SK-N-SH treated with all-trans-retinoic acid at 6 μM for 48 hours (cell line): Measurements from ENCODE around the gene FPR2.
"Not testable (repeated sequence)": the region's sequence is repeated elsewhere in the genome, so short reads cannot be mapped to it uniquely, and the experiment has no call there.

Experiments
- ATAC-seq: fragments of 200-7000 bp; cut with Tn5 transposase; 3 replicates; pipeline ENCODE4 v1.9.1; 2020; ENCODE audit warnings: mild to moderate bottlenecking, moderate library complexity
- ARNTL ChIP-seq: fragments of 450-650 bp; formaldehyde crosslinking; IDR thresholded peaks from 2 replicates; pipeline ENCODE4 v1.5.0; 2020; ENCODE audit warnings: low read depth, mild to moderate bottlenecking, moderate library complexity, borderline replicate concordance
- BACH2 ChIP-seq: fragments of 250-450 bp; sonication (Bioruptor Pico); IDR thresholded peaks from 2 replicates; pipeline ENCODE4 v1.9.0; 2021; ENCODE audit warnings: mild to moderate bottlenecking, borderline replicate concordance
- CSDC2 ChIP-seq: fragments of 250-450 bp; sonication (Bioruptor Pico); IDR thresholded peaks from 2 replicates; pipeline ENCODE4 v1.5.0; 2020; ENCODE audit warnings: mild to moderate bottlenecking, moderate library complexity
- ESRRG ChIP-seq: fragments of 250-450 bp; sonication (Bioruptor Pico); IDR thresholded peaks from 2 replicates; pipeline ENCODE4 v1.6.1; 2021; ENCODE audit warnings: mild to moderate bottlenecking
- ISL1 ChIP-seq: fragments of 250-450 bp; sonication (Bioruptor Pico); IDR thresholded peaks from 2 replicates; pipeline ENCODE4 v2.1.2; 2022; ENCODE audit warnings: mild to moderate bottlenecking, moderate library complexity
- OSR1 ChIP-seq: fragments of 250-450 bp; sonication (Bioruptor Pico); IDR thresholded peaks from 2 replicates; pipeline ENCODE4 v1.8.0; 2022; ENCODE audit warnings: moderate library complexity, mild to moderate bottlenecking, inconsistent platforms
- PPARA ChIP-seq: fragments of 250-450 bp; sonication (Bioruptor Pico); IDR thresholded peaks from 2 replicates; pipeline ENCODE4 v1.5.0; 2020; ENCODE audit warnings: mild to moderate bottlenecking, borderline replicate concordance
- RARB ChIP-seq: fragments of 250-450 bp; sonication (Bioruptor Pico); IDR thresholded peaks from 2 replicates; pipeline ENCODE4 v1.8.0; 2021; ENCODE audit warnings: mild to moderate bottlenecking, moderate library complexity
- SNAI2 ChIP-seq: fragments of 250-450 bp; sonication (Bioruptor Pico); IDR thresholded peaks from 2 replicates; pipeline ENCODE4 v1.5.0; 2020; ENCODE audit warnings: mild to moderate bottlenecking, moderate library complexity
- TOX ChIP-seq: fragments of 250-450 bp; sonication (Bioruptor Pico); IDR thresholded peaks from 2 replicates; pipeline ENCODE4 v1.8.0; 2021; ENCODE audit warnings: mild to moderate bottlenecking, moderate library complexity, borderline replicate concordance
- ZC3H10 ChIP-seq: fragments of 250-450 bp; sonication (Bioruptor Pico); IDR thresholded peaks from 2 replicates; pipeline ENCODE4 v1.5.1; 2021; ENCODE audit warnings: mild to moderate bottlenecking, moderate library complexity
- ZFP3 ChIP-seq: fragments of 250-450 bp; sonication (Bioruptor Pico); IDR thresholded peaks from 2 replicates; pipeline ENCODE4 v1.5.0; 2020; ENCODE audit warnings: mild to moderate bottlenecking, moderate library complexity
- ZFP30 ChIP-seq: fragments of 450-650 bp; formaldehyde crosslinking; IDR thresholded peaks from 2 replicates; pipeline ENCODE4 v1.5.0; 2022; ENCODE audit warnings: mild to moderate bottlenecking, moderate library complexity
- ZNF565 ChIP-seq: fragments of 450-650 bp; formaldehyde crosslinking; conservative IDR thresholded peaks from 2 replicates; pipeline ENCODE4 v1.5.0; 2020; ENCODE audit warnings: low read depth, mild to moderate bottlenecking, moderate library complexity
- ZNF70 ChIP-seq: fragments of 450-650 bp; formaldehyde crosslinking; IDR thresholded peaks from 2 replicates; pipeline ENCODE4 v1.5.0; 2020; ENCODE audit warnings: mild to moderate bottlenecking, moderate library complexity
- ZNF8 ChIP-seq: fragments of 450-650 bp; formaldehyde crosslinking; IDR thresholded peaks from 2 replicates; pipeline ENCODE4 v1.5.0; 2020; ENCODE audit warnings: mild to moderate bottlenecking, moderate library complexity
- TF ChIP-seq, protein P1 (sequence below): fragments of 250-450 bp; sonication (Bioruptor Pico); IDR thresholded peaks from 2 replicates; pipeline ENCODE4 v1.5.1; 2021; ENCODE audit warnings: mild to moderate bottlenecking, moderate library complexity
- TF ChIP-seq, protein P2 (sequence below): fragments of 250-450 bp; sonication (Bioruptor Pico); IDR thresholded peaks from 2 replicates; pipeline ENCODE4 v1.8.0; 2020; ENCODE audit warnings: mild to moderate bottlenecking, moderate library complexity, borderline replicate concordance
- TF ChIP-seq, protein P3 (sequence below): fragments of 250-450 bp; sonication (Bioruptor Pico); IDR thresholded peaks from 2 replicates; pipeline ENCODE4 v1.5.1; 2020; ENCODE audit warnings: low read depth, mild to moderate bottlenecking, moderate library complexity
- TF ChIP-seq, protein P4 (sequence below): fragments of 250-450 bp; sonication (Bioruptor Pico); IDR thresholded peaks from 2 replicates; pipeline ENCODE4 v1.5.0; 2020; ENCODE audit warnings: mild to moderate bottlenecking, moderate library complexity
- TF ChIP-seq, protein P5 (sequence below): fragments of 250-450 bp; sonication (Bioruptor Pico); IDR thresholded peaks from 2 replicates; pipeline ENCODE4 v1.8.0; 2021; ENCODE audit warnings: low read depth, mild to moderate bottlenecking, moderate library complexity, borderline replicate concordance

Gene FPR2

DNA sequence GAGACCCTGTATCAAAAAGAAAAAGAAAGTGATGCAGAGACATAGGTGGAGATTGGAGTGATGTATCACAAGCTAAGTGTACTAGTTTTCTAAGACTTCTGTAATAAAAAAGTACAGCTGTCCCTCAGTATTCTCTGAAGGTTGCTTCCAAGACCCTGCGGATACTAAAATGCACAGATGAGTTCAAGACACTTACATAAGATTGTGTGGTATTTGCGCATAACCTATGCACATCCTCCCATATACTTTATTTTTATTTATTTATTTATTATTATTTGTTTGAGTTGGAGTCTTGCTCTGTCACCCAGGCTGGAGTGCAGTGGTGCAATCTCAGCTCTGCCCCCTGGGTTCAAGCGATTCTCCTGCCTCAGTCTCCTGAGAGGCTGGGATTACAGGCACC, 23.6 kb upstream of the FPR2 start:
- ATAC-seq = no peak
- TF ChIP-seq ISL1 (CRISPR knock-in tag) (no peak), TOX (CRISPR knock-in tag) (no peak), ESRRG (CRISPR knock-in tag) (no peak), ZNF70 (CRISPR knock-in tag) (no peak), SNAI2 (CRISPR knock-in tag) (no peak), RARB (no peak)
- TF ChIP-seq, all 23 proteins: peak for 0

DNA sequence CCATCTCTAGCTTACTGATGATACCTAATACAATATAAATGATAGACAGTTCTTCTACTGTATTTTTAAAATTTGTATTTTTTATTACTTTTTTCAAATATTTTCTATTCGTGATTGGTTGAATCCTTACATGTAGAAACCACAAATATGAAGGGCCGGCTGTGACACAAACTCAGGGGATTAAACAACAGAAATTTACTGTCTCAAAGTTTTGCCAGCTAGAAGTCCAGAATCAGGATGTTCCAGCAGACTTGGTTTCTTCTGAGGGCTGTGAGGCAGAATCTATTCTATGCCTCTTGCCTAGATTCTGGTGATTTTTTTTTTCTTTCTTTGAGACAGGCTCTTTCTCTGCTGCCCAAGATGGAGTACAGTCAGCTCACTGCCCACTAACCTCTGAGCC, 23.1 kb upstream of the FPR2 start:
- TF ChIP-seq ZFP30 (CRISPR knock-in tag) (no peak), ZNF565 (CRISPR knock-in tag) (no peak), ZC3H10 (CRISPR knock-in tag) (no peak), PPARA (CRISPR knock-in tag) (no peak), OSR1 (no peak), ZNF8 (CRISPR knock-in tag) (no peak), ESRRG (CRISPR knock-in tag) (no peak), ARNTL (CRISPR knock-in tag) (no peak), ZFP3 (CRISPR knock-in tag) (no peak), SNAI2 (CRISPR knock-in tag) (no peak), BACH2 (CRISPR knock-in tag) (no peak)
- TF ChIP-seq, protein P1, sequence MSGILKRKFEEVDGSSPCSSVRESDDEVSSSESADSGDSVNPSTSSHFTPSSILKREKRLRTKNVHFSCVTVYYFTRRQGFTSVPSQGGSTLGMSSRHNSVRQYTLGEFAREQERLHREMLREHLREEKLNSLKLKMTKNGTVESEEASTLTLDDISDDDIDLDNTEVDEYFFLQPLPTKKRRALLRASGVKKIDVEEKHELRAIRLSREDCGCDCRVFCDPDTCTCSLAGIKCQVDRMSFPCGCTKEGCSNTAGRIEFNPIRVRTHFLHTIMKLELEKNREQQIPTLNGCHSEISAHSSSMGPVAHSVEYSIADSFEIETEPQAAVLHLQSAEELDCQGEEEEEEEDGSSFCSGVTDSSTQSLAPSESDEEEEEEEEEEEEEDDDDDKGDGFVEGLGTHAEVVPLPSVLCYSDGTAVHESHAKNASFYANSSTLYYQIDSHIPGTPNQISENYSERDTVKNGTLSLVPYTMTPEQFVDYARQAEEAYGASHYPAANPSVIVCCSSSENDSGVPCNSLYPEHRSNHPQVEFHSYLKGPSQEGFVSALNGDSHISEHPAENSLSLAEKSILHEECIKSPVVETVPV (CRISPR knock-in tag) = no peak
- TF ChIP-seq, protein P2, sequence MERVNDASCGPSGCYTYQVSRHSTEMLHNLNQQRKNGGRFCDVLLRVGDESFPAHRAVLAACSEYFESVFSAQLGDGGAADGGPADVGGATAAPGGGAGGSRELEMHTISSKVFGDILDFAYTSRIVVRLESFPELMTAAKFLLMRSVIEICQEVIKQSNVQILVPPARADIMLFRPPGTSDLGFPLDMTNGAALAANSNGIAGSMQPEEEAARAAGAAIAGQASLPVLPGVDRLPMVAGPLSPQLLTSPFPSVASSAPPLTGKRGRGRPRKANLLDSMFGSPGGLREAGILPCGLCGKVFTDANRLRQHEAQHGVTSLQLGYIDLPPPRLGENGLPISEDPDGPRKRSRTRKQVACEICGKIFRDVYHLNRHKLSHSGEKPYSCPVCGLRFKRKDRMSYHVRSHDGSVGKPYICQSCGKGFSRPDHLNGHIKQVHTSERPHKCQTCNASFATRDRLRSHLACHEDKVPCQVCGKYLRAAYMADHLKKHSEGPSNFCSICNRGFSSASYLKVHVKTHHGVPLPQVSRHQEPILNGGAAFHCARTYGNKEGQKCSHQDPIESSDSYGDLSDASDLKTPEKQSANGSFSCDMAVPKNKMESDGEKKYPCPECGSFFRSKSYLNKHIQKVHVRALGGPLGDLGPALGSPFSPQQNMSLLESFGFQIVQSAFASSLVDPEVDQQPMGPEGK = no peak
- no peak for ATAC-seq

DNA sequence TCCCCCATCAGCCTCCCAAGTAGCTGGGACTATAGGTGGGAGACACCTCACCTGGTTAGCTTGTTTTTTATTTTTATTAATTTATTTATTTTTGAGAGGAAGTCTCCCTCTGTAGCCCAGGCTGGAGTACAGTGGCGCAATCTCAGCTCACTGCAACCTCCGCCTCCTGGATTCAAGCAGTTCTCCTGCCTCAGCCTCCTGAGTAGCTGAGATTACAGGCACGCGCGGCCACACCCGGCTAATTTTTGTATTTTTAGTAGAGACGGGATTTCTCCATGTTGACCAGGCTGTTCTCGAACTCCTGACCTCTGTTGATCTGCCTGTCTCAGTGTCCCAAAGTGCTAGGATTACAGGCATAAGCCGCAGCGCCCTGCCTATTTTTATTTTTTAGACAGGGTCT, 22.5 kb upstream of the FPR2 start:
- ATAC-seq = not testable (repeated sequence)

DNA sequence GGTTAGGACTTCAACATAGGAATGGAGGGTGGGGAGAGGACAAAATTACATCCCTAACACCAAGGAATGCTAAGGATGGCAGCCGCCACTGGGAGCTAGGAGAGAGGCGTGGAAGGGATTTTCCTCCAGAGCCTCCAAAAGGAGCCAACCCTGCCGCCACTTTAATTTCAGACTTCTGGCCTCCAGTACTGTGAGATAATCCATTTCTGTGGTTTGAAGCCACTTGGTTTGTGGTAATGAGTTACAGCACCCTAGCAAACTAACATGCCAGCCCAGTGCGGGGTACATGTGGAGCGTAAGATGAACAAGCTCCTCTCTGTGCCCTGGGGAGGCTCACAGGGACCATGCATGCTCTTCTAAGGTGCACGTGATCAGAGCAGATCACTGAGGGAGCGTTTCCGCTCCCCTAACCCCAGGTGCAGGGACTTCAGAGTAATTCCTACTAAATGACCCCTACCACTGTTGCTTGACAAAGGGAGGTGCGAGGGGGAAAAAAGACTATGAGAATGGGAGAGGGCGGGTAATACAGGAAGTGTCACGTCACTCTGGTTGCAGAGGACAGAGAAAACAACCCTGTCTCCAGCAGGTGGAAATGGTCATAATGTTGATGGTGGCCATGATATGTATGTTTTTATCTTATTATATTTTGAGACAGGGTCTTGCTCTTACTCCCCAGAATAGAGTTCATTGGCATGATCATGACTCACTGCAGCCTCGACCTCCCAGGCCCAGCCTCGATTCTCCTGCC, 21.3 kb upstream of the FPR2 start:
- no peak for ATAC-seq
- TF ChIP-seq ARNTL (CRISPR knock-in tag) (no peak), RARB (no peak), ESRRG (CRISPR knock-in tag) (no peak), SNAI2 (CRISPR knock-in tag) (no peak)
- TF ChIP-seq, protein P1 (CRISPR knock-in tag) = no peak
- TF ChIP-seq, protein P3, sequence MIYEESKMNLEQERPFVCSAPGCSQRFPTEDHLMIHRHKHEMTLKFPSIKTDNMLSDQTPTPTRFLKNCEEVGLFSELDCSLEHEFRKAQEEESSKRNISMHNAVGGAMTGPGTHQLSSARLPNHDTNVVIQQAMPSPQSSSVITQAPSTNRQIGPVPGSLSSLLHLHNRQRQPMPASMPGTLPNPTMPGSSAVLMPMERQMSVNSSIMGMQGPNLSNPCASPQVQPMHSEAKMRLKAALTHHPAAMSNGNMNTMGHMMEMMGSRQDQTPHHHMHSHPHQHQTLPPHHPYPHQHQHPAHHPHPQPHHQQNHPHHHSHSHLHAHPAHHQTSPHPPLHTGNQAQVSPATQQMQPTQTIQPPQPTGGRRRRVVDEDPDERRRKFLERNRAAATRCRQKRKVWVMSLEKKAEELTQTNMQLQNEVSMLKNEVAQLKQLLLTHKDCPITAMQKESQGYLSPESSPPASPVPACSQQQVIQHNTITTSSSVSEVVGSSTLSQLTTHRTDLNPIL (CRISPR knock-in tag) = no peak

DNA sequence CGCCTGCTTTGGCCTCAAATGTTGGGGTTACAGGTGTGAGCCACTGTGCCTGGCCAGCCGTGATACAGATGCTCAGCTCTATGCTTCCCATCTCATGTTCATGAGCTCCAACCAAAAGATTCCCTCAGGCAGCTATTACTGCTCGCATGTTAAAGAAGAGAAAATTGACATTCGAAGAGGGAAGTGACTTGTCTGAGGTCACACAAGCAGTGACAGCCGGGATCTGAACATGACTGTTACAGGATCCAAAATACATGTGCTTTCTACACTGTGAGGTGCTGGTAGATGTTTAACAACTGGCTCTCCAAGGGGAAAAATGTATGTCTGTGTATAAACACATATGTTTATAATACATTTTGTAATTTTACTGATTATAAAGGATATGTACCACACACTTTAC, 20.6 kb upstream of the FPR2 start:
- ATAC-seq = no peak
- TF ChIP-seq RARB (no peak), ZFP30 (CRISPR knock-in tag) (no peak), ZNF565 (CRISPR knock-in tag) (no peak), PPARA (CRISPR knock-in tag) (no peak), SNAI2 (CRISPR knock-in tag) (no peak), CSDC2 (CRISPR knock-in tag) (no peak), TOX (CRISPR knock-in tag) (no peak), ESRRG (CRISPR knock-in tag) (no peak)
- TF ChIP-seq, protein P4, sequence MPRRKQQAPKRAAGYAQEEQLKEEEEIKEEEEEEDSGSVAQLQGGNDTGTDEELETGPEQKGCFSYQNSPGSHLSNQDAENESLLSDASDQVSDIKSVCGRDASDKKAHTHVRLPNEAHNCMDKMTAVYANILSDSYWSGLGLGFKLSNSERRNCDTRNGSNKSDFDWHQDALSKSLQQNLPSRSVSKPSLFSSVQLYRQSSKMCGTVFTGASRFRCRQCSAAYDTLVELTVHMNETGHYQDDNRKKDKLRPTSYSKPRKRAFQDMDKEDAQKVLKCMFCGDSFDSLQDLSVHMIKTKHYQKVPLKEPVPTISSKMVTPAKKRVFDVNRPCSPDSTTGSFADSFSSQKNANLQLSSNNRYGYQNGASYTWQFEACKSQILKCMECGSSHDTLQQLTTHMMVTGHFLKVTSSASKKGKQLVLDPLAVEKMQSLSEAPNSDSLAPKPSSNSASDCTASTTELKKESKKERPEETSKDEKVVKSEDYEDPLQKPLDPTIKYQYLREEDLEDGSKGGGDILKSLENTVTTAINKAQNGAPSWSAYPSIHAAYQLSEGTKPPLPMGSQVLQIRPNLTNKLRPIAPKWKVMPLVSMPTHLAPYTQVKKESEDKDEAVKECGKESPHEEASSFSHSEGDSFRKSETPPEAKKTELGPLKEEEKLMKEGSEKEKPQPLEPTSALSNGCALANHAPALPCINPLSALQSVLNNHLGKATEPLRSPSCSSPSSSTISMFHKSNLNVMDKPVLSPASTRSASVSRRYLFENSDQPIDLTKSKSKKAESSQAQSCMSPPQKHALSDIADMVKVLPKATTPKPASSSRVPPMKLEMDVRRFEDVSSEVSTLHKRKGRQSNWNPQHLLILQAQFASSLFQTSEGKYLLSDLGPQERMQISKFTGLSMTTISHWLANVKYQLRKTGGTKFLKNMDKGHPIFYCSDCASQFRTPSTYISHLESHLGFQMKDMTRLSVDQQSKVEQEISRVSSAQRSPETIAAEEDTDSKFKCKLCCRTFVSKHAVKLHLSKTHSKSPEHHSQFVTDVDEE (CRISPR knock-in tag) = no peak
- TF ChIP-seq, protein P2 = no peak
- TF ChIP-seq, protein P5, sequence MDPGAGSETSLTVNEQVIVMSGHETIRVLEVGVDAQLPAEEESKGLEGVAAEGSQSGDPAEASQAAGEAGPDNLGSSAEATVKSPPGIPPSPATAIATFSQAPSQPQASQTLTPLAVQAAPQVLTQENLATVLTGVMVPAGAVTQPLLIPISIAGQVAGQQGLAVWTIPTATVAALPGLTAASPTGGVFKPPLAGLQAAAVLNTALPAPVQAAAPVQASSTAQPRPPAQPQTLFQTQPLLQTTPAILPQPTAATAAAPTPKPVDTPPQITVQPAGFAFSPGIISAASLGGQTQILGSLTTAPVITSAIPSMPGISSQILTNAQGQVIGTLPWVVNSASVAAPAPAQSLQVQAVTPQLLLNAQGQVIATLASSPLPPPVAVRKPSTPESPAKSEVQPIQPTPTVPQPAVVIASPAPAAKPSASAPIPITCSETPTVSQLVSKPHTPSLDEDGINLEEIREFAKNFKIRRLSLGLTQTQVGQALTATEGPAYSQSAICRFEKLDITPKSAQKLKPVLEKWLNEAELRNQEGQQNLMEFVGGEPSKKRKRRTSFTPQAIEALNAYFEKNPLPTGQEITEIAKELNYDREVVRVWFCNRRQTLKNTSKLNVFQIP (CRISPR knock-in tag) = no peak
